Osteocyte (in vitro differentiated cells): ENCODE data around the gene ATG5. TPM values are rescaled to one million over a fixed set of nuclear protein-coding genes. Genes with fewer than 3 reads are reported as not detected.

ENCODE experiments used
- DNase-seq: peaks from one replicate; pipeline ENCODE4 v3.0.0; 2021; ENCODE audit warnings: mixed read lengths; ENCODE audit not compliant: unreplicated experiment; ENCODE audit errors: extremely low spot score
- H3K27ac Mint-ChIP-seq: one replicate; pipeline ENCODE4 v1.8.0; 2021; ENCODE audit warnings: mild to moderate bottlenecking, mixed read lengths; ENCODE audit not compliant: unreplicated experiment
- H3K27me3 Mint-ChIP-seq: one replicate; pipeline ENCODE4 v1.8.0; 2021; ENCODE audit warnings: mixed read lengths; ENCODE audit not compliant: unreplicated experiment
- H3K36me3 Mint-ChIP-seq: one replicate; pipeline ENCODE4 v1.8.0; 2021; ENCODE audit warnings: mixed read lengths; ENCODE audit not compliant: unreplicated experiment
- H3K4me1 Mint-ChIP-seq: one replicate; pipeline ENCODE4 v1.8.0; 2021; ENCODE audit warnings: mixed read lengths; ENCODE audit not compliant: unreplicated experiment
- H3K4me3 Mint-ChIP-seq: one replicate; pipeline ENCODE4 v1.8.0; 2021; ENCODE audit warnings: mild to moderate bottlenecking, moderate library complexity, mixed read lengths; ENCODE audit not compliant: unreplicated experiment
- H3K9me3 Mint-ChIP-seq: one replicate; pipeline ENCODE4 v1.8.0; 2021; ENCODE audit warnings: mixed read lengths; ENCODE audit not compliant: unreplicated experiment
- total RNA-seq: library from RNA; stranded (reverse); gene quantifications from 2 replicates; pipeline ENCODE4 v1.2.1, GENCODE V29; 2021
- TF ChIP-seq, protein P1 (sequence below): fragments of 200-600 bp; sonication (generic); IDR thresholded peaks from 2 replicates; pipeline ENCODE4 v1.5.0; 2021; ENCODE audit warnings: antibody characterized with exemption, mild to moderate bottlenecking, moderate library complexity

Gene ATG5
- total RNA-seq, 1 donor from 2014 or later = 26.0 TPM

DNA sequence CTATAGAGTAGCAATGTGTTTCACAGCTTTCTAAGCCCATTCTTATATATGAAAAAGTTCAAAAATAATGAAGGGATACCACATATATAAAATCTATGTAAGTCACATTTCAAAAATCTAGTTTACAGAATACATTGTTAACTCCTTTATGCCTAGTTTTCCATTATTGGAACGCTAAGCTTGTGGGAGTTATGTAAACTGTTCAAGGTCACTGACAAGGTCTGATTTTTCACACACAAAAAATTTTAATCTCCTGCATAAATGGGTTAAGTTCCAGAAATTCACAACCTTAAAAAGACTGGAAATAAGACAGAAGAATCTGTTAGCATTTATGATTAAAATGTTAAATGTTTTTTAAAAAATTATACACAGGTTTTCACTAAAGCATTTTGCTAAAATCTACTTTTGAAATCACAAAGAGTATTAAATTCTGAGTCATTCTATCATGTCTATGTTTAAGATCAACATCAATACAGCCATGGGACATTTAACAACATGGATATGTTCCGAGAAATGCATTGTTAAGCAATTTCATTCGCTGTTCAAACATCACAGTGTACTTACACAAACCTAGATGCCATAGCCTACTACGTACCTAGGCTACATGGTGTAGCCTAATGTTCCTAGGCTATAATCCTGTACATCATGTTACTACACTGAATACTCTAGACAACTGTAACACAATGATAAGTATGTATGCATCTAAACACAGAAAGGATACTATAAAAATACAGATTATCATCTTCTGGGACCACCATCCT is 25.4 kb downstream of the ATG5 start:
- Mint-ChIP-seq H3K36me3 (peaks cover 3% of the 10 kb centered on the region), H3K27ac (no peak overlapping the region), H3K4me1 (peaks cover 3% of the 10 kb centered on the region), H3K27me3 (no peaks in the 10 kb centered on the region), H3K4me3 (no peak overlapping the region), H3K9me3 (no peaks in the 10 kb centered on the region)
- no peak for DNase-seq
- TF ChIP-seq, protein P1, sequence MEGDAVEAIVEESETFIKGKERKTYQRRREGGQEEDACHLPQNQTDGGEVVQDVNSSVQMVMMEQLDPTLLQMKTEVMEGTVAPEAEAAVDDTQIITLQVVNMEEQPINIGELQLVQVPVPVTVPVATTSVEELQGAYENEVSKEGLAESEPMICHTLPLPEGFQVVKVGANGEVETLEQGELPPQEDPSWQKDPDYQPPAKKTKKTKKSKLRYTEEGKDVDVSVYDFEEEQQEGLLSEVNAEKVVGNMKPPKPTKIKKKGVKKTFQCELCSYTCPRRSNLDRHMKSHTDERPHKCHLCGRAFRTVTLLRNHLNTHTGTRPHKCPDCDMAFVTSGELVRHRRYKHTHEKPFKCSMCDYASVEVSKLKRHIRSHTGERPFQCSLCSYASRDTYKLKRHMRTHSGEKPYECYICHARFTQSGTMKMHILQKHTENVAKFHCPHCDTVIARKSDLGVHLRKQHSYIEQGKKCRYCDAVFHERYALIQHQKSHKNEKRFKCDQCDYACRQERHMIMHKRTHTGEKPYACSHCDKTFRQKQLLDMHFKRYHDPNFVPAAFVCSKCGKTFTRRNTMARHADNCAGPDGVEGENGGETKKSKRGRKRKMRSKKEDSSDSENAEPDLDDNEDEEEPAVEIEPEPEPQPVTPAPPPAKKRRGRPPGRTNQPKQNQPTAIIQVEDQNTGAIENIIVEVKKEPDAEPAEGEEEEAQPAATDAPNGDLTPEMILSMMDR = no peak

DNA sequence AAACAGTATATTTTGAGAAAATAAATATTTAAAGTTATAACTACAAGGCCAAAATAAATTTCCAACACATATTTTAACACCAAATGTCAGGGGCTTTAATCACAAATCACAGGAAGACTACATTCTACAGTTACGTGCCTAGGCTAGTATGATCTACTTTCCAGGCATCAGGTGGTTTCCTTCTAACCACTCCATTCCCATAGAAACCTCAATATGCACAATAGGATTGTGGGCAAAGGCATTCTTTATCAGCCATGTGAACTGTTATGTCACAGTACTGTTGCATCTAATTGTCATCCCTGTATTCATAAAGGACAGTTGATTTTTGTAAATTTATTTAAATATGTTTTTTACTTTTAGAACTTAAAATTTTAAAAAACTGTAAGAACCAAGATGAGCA is 32.4 kb downstream of the ATG5 start:
- no peak for DNase-seq

DNA sequence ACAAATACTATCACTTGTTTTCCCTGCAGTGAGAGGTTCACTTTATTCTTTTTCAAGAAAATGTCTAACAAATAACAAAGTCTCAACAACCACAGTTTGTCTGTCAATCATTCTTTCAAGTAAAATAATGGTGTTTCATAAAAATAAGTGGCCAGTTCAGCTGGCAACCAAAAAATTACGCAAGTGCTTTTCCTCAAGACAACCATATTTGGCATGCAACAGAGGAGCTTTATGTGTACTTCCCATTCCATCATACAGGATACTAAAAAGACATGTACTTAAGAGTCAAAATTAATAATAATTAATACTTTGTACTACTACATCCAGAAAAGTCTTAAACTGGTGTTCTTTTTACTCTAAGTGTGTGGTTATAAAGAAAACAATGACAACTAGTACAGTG is 34.6 kb downstream of the ATG5 start:
- no peak overlapping the region for H3K4me3 Mint-ChIP-seq
- no peak overlapping the region for H3K27ac Mint-ChIP-seq
- H3K27me3 Mint-ChIP-seq = no peaks in the 10 kb centered on the region
- peaks cover 9% of the 10 kb centered on the region for H3K4me1 Mint-ChIP-seq
- H3K9me3 Mint-ChIP-seq = peaks cover 6% of the 10 kb centered on the region
- TF ChIP-seq, protein P1 = no peak
- no peak for DNase-seq
- peaks cover 29% of the 10 kb centered on the region for H3K36me3 Mint-ChIP-seq

More for the DNA sequence above, 32.4 kb downstream of the ATG5 start:
- peaks cover 29% of the 10 kb centered on the region for H3K36me3 Mint-ChIP-seq
- no peak overlapping the region for H3K27ac Mint-ChIP-seq
- H3K27me3 Mint-ChIP-seq = no peaks in the 10 kb centered on the region
- peaks cover 6% of the 10 kb centered on the region for H3K9me3 Mint-ChIP-seq
- peaks cover 3% of the 10 kb centered on the region for H3K4me1 Mint-ChIP-seq
- TF ChIP-seq, protein P1 = no peak
- H3K4me3 Mint-ChIP-seq = no peak overlapping the region

DNA sequence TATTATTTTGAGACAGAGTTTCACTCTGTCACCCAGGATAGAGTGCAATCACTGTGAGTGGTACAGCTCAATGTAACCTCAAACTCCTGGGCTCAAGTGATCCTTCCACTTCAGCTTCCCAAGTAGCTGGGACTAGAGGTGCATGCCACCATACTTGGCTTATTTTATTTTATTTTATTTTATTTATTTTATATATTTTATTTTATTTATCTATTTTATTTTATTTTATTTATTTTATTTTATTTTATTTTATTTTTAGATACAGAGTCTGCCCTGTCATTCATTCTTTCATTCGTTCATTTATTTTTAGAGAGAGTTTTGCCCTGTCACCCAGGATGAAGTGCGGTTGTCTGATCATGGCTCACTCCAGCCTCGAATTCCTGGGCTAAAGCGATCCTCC is 35.5 kb downstream of the ATG5 start:
- H3K27me3 Mint-ChIP-seq = no peaks in the 10 kb centered on the region
- no peak overlapping the region for H3K27ac Mint-ChIP-seq
- H3K36me3 Mint-ChIP-seq = peaks cover 27% of the 10 kb centered on the region
- H3K4me3 Mint-ChIP-seq = no peak overlapping the region
- TF ChIP-seq, protein P1 = no peak
- no peak for DNase-seq
- peaks cover 9% of the 10 kb centered on the region for H3K4me1 Mint-ChIP-seq
- peaks cover 6% of the 10 kb centered on the region for H3K9me3 Mint-ChIP-seq

DNA sequence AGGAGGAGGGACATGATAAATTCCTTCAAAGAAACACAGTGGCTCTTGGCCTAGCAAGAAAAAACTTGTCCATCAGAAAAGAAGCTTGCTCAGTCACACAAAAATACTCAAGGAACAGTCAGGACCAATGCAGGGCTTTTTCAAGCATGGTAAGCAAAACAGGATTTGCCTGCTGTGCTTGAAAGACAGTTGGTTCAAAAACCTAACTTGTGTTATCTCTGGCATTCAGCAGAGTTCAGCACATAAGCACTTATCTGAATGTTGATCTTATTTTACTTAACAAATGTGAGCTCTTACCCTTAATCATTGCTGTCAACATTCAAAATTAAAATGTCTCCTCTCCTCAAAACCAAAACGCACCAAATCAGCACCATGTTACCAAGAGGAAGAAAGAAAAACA is 38.3 kb downstream of the ATG5 start:
- H3K9me3 Mint-ChIP-seq = peaks cover 6% of the 10 kb centered on the region
- TF ChIP-seq, protein P1 = no peak
- peaks cover 9% of the 10 kb centered on the region for H3K4me1 Mint-ChIP-seq
- no peak for DNase-seq
- H3K27ac Mint-ChIP-seq = no peak overlapping the region
- no peak overlapping the region for H3K4me3 Mint-ChIP-seq
- no peaks in the 10 kb centered on the region for H3K27me3 Mint-ChIP-seq
- H3K36me3 Mint-ChIP-seq = peaks cover 19% of the 10 kb centered on the region
